GM23248 (cell line): ENCODE measurements around the gene CHCHD3. TPM values are rescaled to one million over a fixed set of nuclear protein-coding genes. Genes with fewer than 3 reads are reported as not detected.

Source experiments
- DNase-seq: peaks from one replicate; pipeline ENCODE4 v3.0.0-alpha.2; 2015
- H2AFZ ChIP-seq: fragments of 200-600 bp; sonication (generic); 2 replicates; pipeline ENCODE4 v1.6.1; 2016; ENCODE audit warnings: antibody characterized with exemption
- H3F3A ChIP-seq: fragments of 200-600 bp; sonication (generic); 2 replicates; pipeline ENCODE4 v1.6.1; 2016; ENCODE audit warnings: mild to moderate bottlenecking, antibody characterized with exemption, mixed run types; ENCODE audit not compliant: insufficient read depth
- H3K27ac ChIP-seq: fragments of 200-600 bp; sonication (generic); 2 replicates; pipeline ENCODE4 v1.5.1; 2016; ENCODE audit warnings: mild to moderate bottlenecking
- H3K27me3 ChIP-seq: fragments of 200-600 bp; sonication (generic); replicated peaks from 2 replicates; pipeline ENCODE4 v1.6.1; 2016; ENCODE audit warnings: mild to moderate bottlenecking; ENCODE audit not compliant: insufficient read depth
- H3K36me3 ChIP-seq: fragments of 200-600 bp; sonication (generic); 2 replicates; pipeline ENCODE4 v1.6.1; 2016; ENCODE audit warnings: low read depth, mild to moderate bottlenecking
- H3K4me1 ChIP-seq: fragments of 200-600 bp; sonication (generic); 2 replicates; pipeline ENCODE4 v1.6.1; 2016; ENCODE audit warnings: mild to moderate bottlenecking; ENCODE audit not compliant: insufficient read depth
- H3K4me2 ChIP-seq: fragments of 200-600 bp; sonication (generic); one replicate; pipeline ENCODE4 v1.6.1; 2016; ENCODE audit warnings: mild to moderate bottlenecking; ENCODE audit not compliant: unreplicated experiment
- H3K4me3 ChIP-seq: fragments of 200-600 bp; sonication (generic); 2 replicates; pipeline ENCODE4 v1.5.1; 2016; ENCODE audit warnings: mild to moderate bottlenecking
- H3K79me2 ChIP-seq: fragments of 200-600 bp; sonication (generic); 2 replicates; pipeline ENCODE4 v1.6.1; 2016; ENCODE audit warnings: mild to moderate bottlenecking; ENCODE audit not compliant: insufficient read depth
- H3K9ac ChIP-seq: fragments of 200-600 bp; sonication (generic); 2 replicates; pipeline ENCODE4 v1.6.1; 2016; ENCODE audit warnings: mild to moderate bottlenecking
- H3K9me2 ChIP-seq: fragments of 200-600 bp; sonication (generic); 2 replicates; pipeline ENCODE4 v1.6.1; 2016; ENCODE audit warnings: mixed run types, mild to moderate bottlenecking, moderate library complexity; ENCODE audit not compliant: insufficient read depth
- H3K9me3 ChIP-seq: fragments of 200-600 bp; sonication (generic); one replicate; pipeline ENCODE4 v1.6.1; 2017; ENCODE audit warnings: low read depth
- H4K20me1 ChIP-seq: fragments of 200-600 bp; sonication (generic); 2 replicates; pipeline ENCODE4 v1.6.0; 2016; ENCODE audit not compliant: insufficient read depth
- EZH2 ChIP-seq: fragments of 200-600 bp; sonication (generic); IDR thresholded peaks from 2 replicates; pipeline ENCODE4 v1.6.1; 2018; ENCODE audit warnings: antibody characterized with exemption, mild to moderate bottlenecking; ENCODE audit not compliant: insufficient read depth, poor library complexity, severe bottlenecking
- EZH2phosphoT487 ChIP-seq: fragments of 200-600 bp; sonication (generic); IDR thresholded peaks from 2 replicates; pipeline ENCODE4 v1.6.1; 2018; ENCODE audit warnings: antibody characterized with exemption, moderate library complexity, mild to moderate bottlenecking, low read depth; ENCODE audit not compliant: insufficient read depth
- WGBS, 2 experiments: methylation state at CpG; one replicate each; pipeline ENCODE4 v1.1.6; 2015 to 2017; ENCODE audit warnings: low lambda C conversion rate in 2 of 2, low coverage in 1 of 2; ENCODE audit errors: missing lambda C conversion rate in 2 of 2; 5-methylcytosine and 5-hydroxymethylcytosine counted together
- in situ Hi-C: fragments of 300-500 bp; cut with MboI; formaldehyde crosslinking; loops from 2 replicates; pipeline ENCODE4 v1.15.0; 2020
- polyA plus RNA-seq: library from polyadenylated mRNA; unstranded; fragments of >200 nt; fragmentation: Nextera tagmentation; extraction: Ambion mirVana; gene quantifications from 2 replicates; pipeline ENCODE4 v1.2.1, GENCODE V29; 2016
- total RNA-seq: library from RNA; depleted of rRNA; stranded (reverse); fragments of >200 nt; shearing (Covaris generic); gene quantifications from 2 replicates; pipeline ENCODE4 v1.2.3, GENCODE V29; 2014

The CHCHD3 gene
- total and polyA plus RNA-seq, 2 experiments from 2014 or later: 43.7 to 66.1 TPM

GRCh38 chr7:133050200-133050995, 31.5 kb downstream of the CHCHD3 start:
- H4K20me1 ChIP-seq: 0 out of 2 replicates have a peak, but pooled peaks cover 6% of the 10 kb centered on the region
- in situ Hi-C loops: no loop called here
- H3K4me2 ChIP-seq: no peak overlapping the region
- peaks cover 32% of the 10 kb centered on the region for H3F3A ChIP-seq
- peaks cover 33% of the 10 kb centered on the region for H3K4me1 ChIP-seq
- DNase-seq: no peak
- TF ChIP-seq EZH2phosphoT487 (no peak), EZH2 (no peak)
- WGBS, 2 experiments: 94 to 95% methylated on average over 5 of the region's 5 CpGs
- no peak overlapping the region for H2AFZ ChIP-seq
- no peaks in the 10 kb centered on the region for H3K9me3 ChIP-seq
- H3K27ac ChIP-seq: no peak overlapping the region
- H3K27me3 ChIP-seq: no peaks in the 10 kb centered on the region
- H3K36me3 ChIP-seq: no peaks in the 10 kb centered on the region
- H3K9ac ChIP-seq: no peak overlapping the region
- no peak overlapping the region for H3K4me3 ChIP-seq
- peaks cover 70% of the 10 kb centered on the region for H3K79me2 ChIP-seq
- H3K9me2 ChIP-seq: no peaks in the 10 kb centered on the region

DNA sequence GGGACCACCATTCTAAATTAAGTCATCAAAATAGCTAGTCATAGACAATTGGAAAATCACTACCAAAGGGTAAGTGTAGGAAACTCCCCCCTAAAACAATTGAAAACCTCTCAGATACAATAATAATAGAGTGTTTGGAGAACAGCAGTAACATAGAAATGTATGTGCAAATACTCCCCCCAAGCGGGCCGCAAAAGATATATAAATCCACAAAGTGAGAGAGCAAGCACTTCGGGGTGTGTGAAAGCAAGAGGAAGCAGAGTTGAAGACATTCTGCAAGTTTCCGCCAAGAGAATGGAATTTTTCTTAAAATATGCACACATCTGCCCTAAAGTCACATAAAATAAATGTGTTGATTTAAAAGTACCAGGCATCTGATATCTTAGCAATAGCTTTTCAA, 33.3 kb downstream of the CHCHD3 start:
- Histone ChIP-seq H3K4me2 (no peak overlapping the region), H4K20me1 (0 out of 2 replicates have a peak, but pooled peaks cover 6% of the 10 kb centered on the region), H3F3A (peaks cover 19% of the 10 kb centered on the region), H3K27ac (no peak overlapping the region), H3K79me2 (peaks cover 88% of the 10 kb centered on the region), H3K9me3 (no peaks in the 10 kb centered on the region), H3K36me3 (no peaks in the 10 kb centered on the region), H3K9ac (no peak overlapping the region), H3K9me2 (no peaks in the 10 kb centered on the region), H3K4me3 (no peak overlapping the region), H3K4me1 (peaks cover 20% of the 10 kb centered on the region), H3K27me3 (no peaks in the 10 kb centered on the region), H2AFZ (no peak overlapping the region)
- TF ChIP-seq EZH2phosphoT487 (no peak), EZH2 (no peak)
- WGBS, 2 experiments: 66 to 76% methylated on average over 4 of the region's 4 CpGs
- in situ Hi-C loops: no loop called here
- no peak for DNase-seq

DNA sequence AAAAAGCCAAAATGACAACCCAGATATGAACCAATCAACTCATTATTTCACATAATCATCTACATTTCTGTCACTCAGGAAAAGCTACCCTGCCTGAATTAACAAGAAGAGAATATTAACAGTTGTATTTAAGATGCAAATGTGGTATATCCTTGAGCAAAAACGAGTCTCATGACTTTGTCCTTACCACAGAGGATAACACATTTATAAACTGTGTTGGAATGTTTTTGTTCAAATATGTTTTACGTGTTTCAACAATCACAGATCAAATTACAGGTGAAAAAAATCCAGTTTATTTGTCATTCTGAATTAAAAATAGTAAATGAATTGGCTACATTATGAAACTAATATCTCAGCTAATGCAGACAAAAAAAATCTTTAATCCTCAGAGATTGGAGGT, 34.6 kb downstream of the CHCHD3 start:
- Histone ChIP-seq H3K27me3 (no peaks in the 10 kb centered on the region), H3K79me2 (peaks cover 98% of the 10 kb centered on the region), H3K27ac (no peak overlapping the region), H3K36me3 (no peaks in the 10 kb centered on the region), H3K9me2 (no peaks in the 10 kb centered on the region), H3K4me3 (no peak overlapping the region), H3K9ac (no peak overlapping the region), H3K4me1 (peaks cover 9% of the 10 kb centered on the region), H3K4me2 (no peak overlapping the region), H2AFZ (no peak overlapping the region), H4K20me1 (0 out of 2 replicates have a peak, but pooled peaks cover 6% of the 10 kb centered on the region), H3K9me3 (no peaks in the 10 kb centered on the region), H3F3A (peaks cover 8% of the 10 kb centered on the region)
- DNase-seq: no peak
- in situ Hi-C loops: no loop called here
- TF ChIP-seq EZH2phosphoT487: no peak
- no peak for TF ChIP-seq EZH2
- 82 to 83% methylated on average over 2 of the region's 2 CpGs for WGBS, 2 experiments

GRCh38 chr7:133044722-133045473, 37.0 kb downstream of the CHCHD3 start:
- Histone ChIP-seq H3F3A (no peaks in the 10 kb centered on the region), H3K9me2 (no peaks in the 10 kb centered on the region), H3K27me3 (no peaks in the 10 kb centered on the region), H3K4me3 (no peak overlapping the region), H3K9me3 (no peaks in the 10 kb centered on the region), H3K79me2 (peaks cover 97% of the 10 kb centered on the region), H3K27ac (no peak overlapping the region), H4K20me1 (peaks cover 6% of the 10 kb centered on the region; the same call in 1 of the 2 replicates), H3K36me3 (no peaks in the 10 kb centered on the region), H3K9ac (no peak overlapping the region), H2AFZ (no peak overlapping the region), H3K4me2 (no peak overlapping the region), H3K4me1 (no peaks in the 10 kb centered on the region)
- 82 to 83% methylated on average over 9 of the region's 9 CpGs for WGBS, 2 experiments
- in situ Hi-C loops: no loop called here
- no peak for TF ChIP-seq EZH2phosphoT487
- TF ChIP-seq EZH2: no peak
- no peak for DNase-seq
